IMR-90 (cell line): ENCODE data around the gene ADAMTS9. TPM values are rescaled to one million over a fixed set of nuclear protein-coding genes. Genes with fewer than 3 reads are reported as not detected.

ENCODE experiments used
- ATAC-seq: fragments of 200-7000 bp; cut with Tn5 transposase; 2 replicates; pipeline ENCODE4 v1.9.1; 2020; ENCODE audit warnings: low read depth, mild to moderate bottlenecking, moderate library complexity
- BruUV-seq: library from RNA; stranded (reverse); fragments of 400-500 nt; replicated peaks from 2 replicates; lab custom pipeline; 2021; lab: Mats Ljungman, UMichigan
- CTCF ChIA-PET: fragments of 300-600 bp; formaldehyde crosslinking; extraction: SDS; loops from one replicate; lab custom pipeline; 2021; ENCODE audit warnings: antibody characterized with exemption; lab: Yijun Ruan, JAX
- POLR2A ChIA-PET: fragments of 300-600 bp; sonication (Branson Sonifier 250); formaldehyde crosslinking; loops from one replicate; lab custom pipeline; 2022; ENCODE audit warnings: antibody characterized with exemption; ENCODE audit not compliant: unreplicated experiment; lab: Charles Lee
- DNase-seq: peaks from one replicate; pipeline ENCODE4 v3.0.0; 2013
- H2AFZ ChIP-seq: replicated peaks from 2 replicates; pipeline ENCODE3; 2013; ENCODE audit warnings: low read length, mild to moderate bottlenecking; ENCODE audit not compliant: poor library complexity
- H2AK5ac ChIP-seq: 2 replicates; pipeline ENCODE4 v1.6.1; 2013; ENCODE audit warnings: low read depth, low read length, inconsistent platforms
- H2AK9ac ChIP-seq: replicated peaks from 2 replicates; pipeline ENCODE3; 2013; ENCODE audit warnings: mild to moderate bottlenecking, low read depth, low read length, moderate library complexity; ENCODE audit not compliant: poor library complexity
- H2BK120ac ChIP-seq: 2 replicates; pipeline ENCODE4 v1.6.1; 2013; ENCODE audit warnings: low read depth, low read length, inconsistent platforms
- H2BK15ac ChIP-seq: 3 replicates; pipeline ENCODE4 v1.6.1; 2013; ENCODE audit warnings: low read depth, low read length, inconsistent platforms
- H2BK20ac ChIP-seq: 2 replicates; pipeline ENCODE4 v1.6.1; 2013; ENCODE audit warnings: low read depth, mild to moderate bottlenecking, inconsistent platforms, low read length, moderate library complexity
- H2BK5ac ChIP-seq: 2 replicates; pipeline ENCODE4 v1.6.1; 2013; ENCODE audit warnings: mild to moderate bottlenecking, low read depth, low read length, inconsistent platforms; ENCODE audit not compliant: poor library complexity, severe bottlenecking
- H3K14ac ChIP-seq: replicated peaks from 2 replicates; pipeline ENCODE4 v1.6.1; 2013; ENCODE audit warnings: low read depth, low read length, inconsistent platforms
- H3K18ac ChIP-seq: 2 replicates; pipeline ENCODE4 v1.6.1; 2013; ENCODE audit warnings: low read depth, low read length, control low read depth
- H3K23ac ChIP-seq: 2 replicates; pipeline ENCODE4 v1.6.1; 2013; ENCODE audit warnings: low read depth, low read length, inconsistent platforms
- H3K27ac ChIP-seq: 2 replicates; pipeline ENCODE4 v1.5.1; 2013; ENCODE audit warnings: mild to moderate bottlenecking, control low read depth, low read length; ENCODE audit not compliant: insufficient read depth
- H3K27me3 ChIP-seq: 2 replicates; pipeline ENCODE4 v1.6.1; 2013; ENCODE audit warnings: low read length; ENCODE audit not compliant: control insufficient read depth, insufficient read depth
- H3K36me3 ChIP-seq: 2 replicates; pipeline ENCODE4 v1.6.1; 2013; ENCODE audit warnings: low read length, mixed read lengths; ENCODE audit not compliant: control insufficient read depth, insufficient read depth
- H3K4ac ChIP-seq: 2 replicates; pipeline ENCODE4 v1.6.1; 2013; ENCODE audit warnings: low read depth, low read length, inconsistent platforms
- H3K4me1 ChIP-seq: 2 replicates; pipeline ENCODE4 v1.6.1; 2013; ENCODE audit warnings: low read length, mixed read lengths; ENCODE audit not compliant: control insufficient read depth, insufficient read depth
- H3K4me2 ChIP-seq: 2 replicates; pipeline ENCODE4 v1.6.1; 2013; ENCODE audit warnings: low read depth, mild to moderate bottlenecking, control low read depth, low read length, moderate library complexity
- H3K4me3 ChIP-seq: 2 replicates; pipeline ENCODE4 v1.5.1; 2013; ENCODE audit warnings: low read depth, mild to moderate bottlenecking, control low read depth, low read length, moderate library complexity; ENCODE audit not compliant: insufficient read depth
- H3K56ac ChIP-seq: 2 replicates; pipeline ENCODE4 v1.6.1; 2013; ENCODE audit warnings: low read length, inconsistent platforms; ENCODE audit not compliant: insufficient read depth; ENCODE audit errors: extremely low read depth
- H3K79me1 ChIP-seq, 2 experiments: 2 replicates each; pipeline ENCODE4 v1.6.1; 2013; ENCODE audit warnings: low read length in 2 of 2, inconsistent platforms in 1 of 2, low read depth in 1 of 2
- H3K9ac ChIP-seq: 2 replicates; pipeline ENCODE4 v1.6.1; 2013; ENCODE audit warnings: low read depth, low read length, control low read depth
- H3K9me1 ChIP-seq: 2 replicates; pipeline ENCODE4 v1.6.1; 2013; ENCODE audit warnings: low read length, inconsistent platforms; ENCODE audit not compliant: insufficient read depth
- H3K9me3 ChIP-seq: 2 replicates; pipeline ENCODE4 v1.6.1; 2013; ENCODE audit warnings: low read length; ENCODE audit not compliant: control insufficient read depth, insufficient read depth
- H4K20me1 ChIP-seq: 2 replicates; pipeline ENCODE4 v1.6.1; 2013; ENCODE audit warnings: low read length, inconsistent platforms; ENCODE audit not compliant: insufficient read depth
- H4K5ac ChIP-seq: 2 replicates; pipeline ENCODE4 v1.6.1; 2013; ENCODE audit warnings: mild to moderate bottlenecking, low read depth, low read length, control low read depth
- H4K8ac ChIP-seq, 2 experiments: 2 replicates each; pipeline ENCODE4 v1.6.1; 2013; ENCODE audit warnings: low read depth in 2 of 2, low read length in 2 of 2, control low read depth in 1 of 2, inconsistent platforms in 1 of 2
- H4K91ac ChIP-seq: 2 replicates; pipeline ENCODE4 v1.6.1; 2013; ENCODE audit warnings: low read depth, low read length, inconsistent platforms; ENCODE audit not compliant: insufficient read depth
- ELK1 ChIP-seq: fragments of 150-350 bp; IDR thresholded peaks from 2 replicates; pipeline ENCODE4 v1.6.1; 2016; ENCODE audit warnings: low read depth, mild to moderate bottlenecking, low read length, moderate library complexity, borderline replicate concordance
- MAZ ChIP-seq: IDR thresholded peaks from 2 replicates; pipeline ENCODE4 v1.6.1; 2012; ENCODE audit warnings: low read depth, mild to moderate bottlenecking, low read length, improper control_type of control experiment, moderate library complexity, borderline replicate concordance
- WGBS, 2 experiments: methylation state at CpG; one replicate each; pipeline versions ENCODE4 v1.1.5 to v1.1.7; 2013; ENCODE audit warnings: missing lambda C conversion rate in 2 of 2; ENCODE audit not compliant: insufficient read length in 1 of 2; ENCODE audit errors: extremely low coverage in 2 of 2; 5-methylcytosine and 5-hydroxymethylcytosine counted together
- dilution Hi-C: fragments of 300-500 bp; cut with HindIII; formaldehyde crosslinking; loops from one replicate; pipeline ENCODE4 v1.14.3; 2018; ENCODE audit warnings: low sequenced_read_pairs; ENCODE audit not compliant: unreplicated experiment
- in situ Hi-C: fragments of 300-500 bp; cut with MboI; formaldehyde crosslinking; loops from 3 replicates; pipeline ENCODE4 v1.14.3; 2019; ENCODE audit warnings: low sequenced_read_pairs, inconsistent platforms, mixed read lengths
- intact Hi-C: fragments of 100-400 bp; cut with micrococcal nuclease; formaldehyde crosslinking; loops from 2 replicates; pipeline ENCODE4 v1.10.0; 2022
- polyA plus RNA-seq, 3 experiments: library from polyadenylated mRNA; depleted of rRNA; stranded (reverse); fragments of >200 nt; gene quantifications; 2 replicates each; pipeline ENCODE4 v1.2.3, GENCODE V29; 2012; ENCODE audit warnings: low replicate concordance in 1 of 3
- total RNA-seq: library from RNA; depleted of rRNA; stranded (reverse); fragments of >200 nt; gene quantifications from 2 replicates; pipeline ENCODE4 v1.2.3, GENCODE V29; 2012

Gene ADAMTS9
- total and polyA plus RNA-seq, 2 of the 4 experiments (the other 2 are of a cell fraction), result 0.55 to 1.1 TPM

GRCh38 chr3:64708456-64708855 lies 20.7 kb upstream of the ADAMTS9 start:
- H3K9me1 ChIP-seq, result no peaks in the 10 kb centered on the region
- no peak overlapping the region for H3K9ac ChIP-seq
- no peak for ATAC-seq
- H3K23ac ChIP-seq, result no peak overlapping the region
- no peak for DNase-seq
- no peaks in the 10 kb centered on the region for H3K4me1 ChIP-seq
- no peak overlapping the region for H3K4ac ChIP-seq
- intact Hi-C loops (no loop called here), in situ Hi-C loops (no loop called here), dilution Hi-C loops (no loop called here)
- no peak overlapping the region for H2AK9ac ChIP-seq
- no peak overlapping the region for H4K5ac ChIP-seq
- no peak overlapping the region for H4K91ac ChIP-seq
- H3K9me3 ChIP-seq, result no peaks in the 10 kb centered on the region
- H2BK20ac ChIP-seq, result no peak overlapping the region
- CTCF ChIA-PET, result interaction anchor here (1.5 kb wide), 1 partner anchor 12 kb away, joined by 3 read pairs; no protein-coding TSS in a partner anchor
- H3K4me2 ChIP-seq, result no peak overlapping the region
- no TSS peak for BruUV-seq
- POLR2A ChIA-PET, result no interaction called here
- H3K79me1 ChIP-seq, result no peaks in the 10 kb centered on the region; a peak in 1 of 4 replicates
- no peak overlapping the region for H4K8ac ChIP-seq
- no peak overlapping the region for H2BK15ac ChIP-seq
- no peak overlapping the region for H3K14ac ChIP-seq
- H2AFZ ChIP-seq, result no peak overlapping the region
- H3K27me3 ChIP-seq, result peaks cover 1% of the 10 kb centered on the region; the same call in 1 of the 2 replicates
- no peaks in the 10 kb centered on the region for H4K20me1 ChIP-seq
- no peak overlapping the region for H3K27ac ChIP-seq
- no peak overlapping the region for H3K56ac ChIP-seq
- no peaks in the 10 kb centered on the region for H3K36me3 ChIP-seq
- H2BK120ac ChIP-seq, result no peak overlapping the region
- no peak overlapping the region for H3K18ac ChIP-seq
- H3K4me3 ChIP-seq, result no peak overlapping the region
- WGBS, 2 experiments, result no CpG with 5 or more reads among the region's 3 CpGs
- H2BK5ac ChIP-seq, result no peak overlapping the region
- TF ChIP-seq ELK1 (no peak), MAZ (no peak)
- H2AK5ac ChIP-seq, result no peak overlapping the region
